Neural cell (in vitro differentiated cells): ENCODE data around the gene RPL27. TPM values are rescaled to one million over a fixed set of nuclear protein-coding genes. Genes with fewer than 3 reads are reported as not detected.

Source experiments
- H2AFZ ChIP-seq: fragments of 200-600, 300-800 bp; sonication (generic), shearing (Covaris generic); 2 replicates; pipeline ENCODE4 v1.6.0; 2014; ENCODE audit warnings: low read depth, mild to moderate bottlenecking, antibody characterized with exemption, low read length, moderate library complexity
- H3F3A ChIP-seq: fragments of 200-600 bp; shearing (Covaris generic); 2 replicates; pipeline ENCODE4 v1.6.1; 2016; ENCODE audit warnings: mild to moderate bottlenecking, moderate library complexity, mixed read lengths, antibody characterized with exemption, low read length; ENCODE audit not compliant: insufficient read depth, poor library complexity, severe bottlenecking
- H3K27ac ChIP-seq: fragments of 200-600, 300-800 bp; sonication (generic), shearing (Covaris generic); 2 replicates; pipeline ENCODE4 v1.5.1; 2014; ENCODE audit warnings: mild to moderate bottlenecking, low read length, moderate library complexity
- H3K27me3 ChIP-seq: fragments of 300-800, 200-600 bp; sonication (generic), shearing (Covaris generic); 2 replicates; pipeline ENCODE4 v1.6.0; 2014; ENCODE audit warnings: mild to moderate bottlenecking, low read depth, low read length, moderate library complexity; ENCODE audit not compliant: insufficient read depth
- H3K36me3 ChIP-seq: fragments of 300-800, 200-600 bp; sonication (generic), shearing (Covaris generic); 2 replicates; pipeline ENCODE4 v1.5.1; 2014; ENCODE audit warnings: mild to moderate bottlenecking, antibody characterized with exemption, low read length, moderate library complexity; ENCODE audit not compliant: insufficient read depth
- H3K4me2 ChIP-seq: fragments of 300-800, 200-600 bp; sonication (generic), shearing (Covaris generic); 2 replicates; pipeline ENCODE4 v1.6.0; 2014; ENCODE audit warnings: mild to moderate bottlenecking, low read length
- H3K4me3 ChIP-seq: fragments of 300-800, 200-600 bp; sonication (generic), shearing (Covaris generic); 2 replicates; pipeline ENCODE4 v1.5.1; 2014; ENCODE audit warnings: mild to moderate bottlenecking, low read length, moderate library complexity
- H3K79me2 ChIP-seq: fragments of 200-600 bp; shearing (Covaris generic); replicated peaks from 2 replicates; pipeline ENCODE4 v1.6.0; 2014; ENCODE audit warnings: mild to moderate bottlenecking, low read length, moderate library complexity; ENCODE audit not compliant: insufficient read depth
- H3K9ac ChIP-seq: fragments of 300-800, 200-600 bp; sonication (generic), shearing (Covaris generic); 2 replicates; pipeline ENCODE4 v1.6.1; 2016; ENCODE audit warnings: mild to moderate bottlenecking, low read length, mixed read lengths
- H3K9me2 ChIP-seq: fragments of 200-600 bp; shearing (Covaris generic); 2 replicates; pipeline ENCODE4 v1.6.1; 2016; ENCODE audit warnings: mild to moderate bottlenecking, low read length, mixed read lengths; ENCODE audit not compliant: insufficient read depth
- H3K9me3 ChIP-seq: fragments of 200-600, 300-800 bp; sonication (generic), shearing (Covaris generic); 2 replicates; pipeline ENCODE4 v1.6.1; 2016; ENCODE audit warnings: mild to moderate bottlenecking, mixed run types, low read length, moderate library complexity, mixed read lengths
- H4K20me1 ChIP-seq: fragments of 200-600 bp; shearing (Covaris generic); 2 replicates; pipeline ENCODE4 v1.6.1; 2016; ENCODE audit warnings: mild to moderate bottlenecking, mixed run types; ENCODE audit not compliant: insufficient read depth
- CTCF ChIP-seq: fragments of 450-650 bp; IDR thresholded peaks from 2 replicates; pipeline ENCODE4 v1.5.1; 2014; ENCODE audit warnings: antibody characterized with exemption, mild to moderate bottlenecking, moderate library complexity; ENCODE audit not compliant: poor library complexity, severe bottlenecking
- EP300 ChIP-seq: fragments of 450-650 bp; conservative IDR thresholded peaks from 2 replicates; pipeline ENCODE4 v1.6.1; 2014; ENCODE audit warnings: antibody characterized with exemption, mild to moderate bottlenecking, moderate library complexity; ENCODE audit not compliant: poor library complexity, severe bottlenecking
- EZH2 ChIP-seq: fragments of 200-600, 300-800 bp; shearing (Covaris generic), sonication (generic); IDR thresholded peaks from 2 replicates; pipeline ENCODE4 v1.6.1; 2014; ENCODE audit warnings: antibody characterized with exemption, low read length, borderline replicate concordance, mild to moderate bottlenecking; ENCODE audit not compliant: insufficient read depth, poor library complexity, severe bottlenecking
- MXI1 ChIP-seq: fragments of 450-650 bp; conservative IDR thresholded peaks from 2 replicates; pipeline ENCODE4 v1.6.1; 2014; ENCODE audit warnings: antibody characterized with exemption, mild to moderate bottlenecking; ENCODE audit not compliant: poor library complexity, severe bottlenecking
- POLR2AphosphoS5 ChIP-seq: IDR thresholded peaks from 2 replicates; pipeline ENCODE4 v1.6.1; 2012
- RAD21 ChIP-seq: fragments of 450-650 bp; conservative IDR thresholded peaks from 2 replicates; pipeline ENCODE4 v1.6.1; 2014; ENCODE audit warnings: antibody characterized with exemption, mild to moderate bottlenecking, moderate library complexity
- REST ChIP-seq: IDR thresholded peaks from 2 replicates; pipeline ENCODE4 v1.6.1; 2012; ENCODE audit warnings: borderline replicate concordance
- SMC3 ChIP-seq: fragments of 450-650 bp; conservative IDR thresholded peaks from 2 replicates; pipeline ENCODE4 v1.6.1; 2014; ENCODE audit warnings: antibody characterized with exemption, mild to moderate bottlenecking, moderate library complexity; ENCODE audit not compliant: poor library complexity
- TAF1 ChIP-seq: IDR thresholded peaks from 2 replicates; pipeline ENCODE4 v1.6.1; 2012; ENCODE audit warnings: low read depth
- polyA plus RNA-seq: library from polyadenylated mRNA; depleted of rRNA; stranded (reverse); fragments of >200 nt; gene quantifications from 2 replicates; pipeline ENCODE4 v1.2.3, GENCODE V29; 2014

Gene RPL27
- polyA plus RNA-seq, 1 donor from 2014 or later: 1,167 TPM

DNA sequence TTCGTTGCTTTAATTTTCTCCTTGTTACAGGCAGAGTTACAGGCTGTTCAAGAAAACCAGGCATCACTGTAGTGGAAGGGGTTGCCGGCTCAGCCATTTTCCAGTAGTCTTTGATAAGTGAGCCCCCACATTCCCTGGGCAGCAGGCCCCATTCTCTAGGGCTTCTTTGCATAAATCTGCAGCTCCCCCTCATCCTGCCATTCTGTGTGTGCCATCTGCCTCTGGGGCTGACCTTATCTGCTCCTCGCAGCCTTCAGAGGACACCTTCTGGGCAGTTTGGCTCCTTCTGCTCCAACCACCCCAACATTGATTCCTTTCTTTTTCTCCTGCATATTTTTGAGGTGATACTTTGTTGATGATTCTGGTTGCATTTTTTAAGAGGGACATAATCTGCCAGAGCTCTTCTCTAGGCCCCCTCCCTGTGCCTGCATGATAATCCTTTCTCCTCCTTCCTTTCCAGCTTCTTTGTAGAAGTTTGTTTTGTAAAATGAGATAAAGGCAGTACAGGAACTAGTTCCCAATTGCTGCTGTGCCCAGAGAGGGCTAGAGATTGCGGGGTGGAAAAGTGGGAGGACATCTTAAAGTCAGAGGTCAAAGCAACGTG lies 43.9 kb downstream of the RPL27 start:
- no peak overlapping the region for H3K9ac ChIP-seq
- H3K27ac ChIP-seq: peak overlapping the region; percentile 21
- H2AFZ ChIP-seq: peak overlapping the region; percentile 7
- H3K4me3 ChIP-seq: no peak overlapping the region
- no peaks in the 10 kb centered on the region for H3K79me2 ChIP-seq
- TF ChIP-seq EP300 (no peak), MXI1 (no peak), RAD21 (no peak), TAF1 (no peak), EZH2 (no peak), POLR2AphosphoS5 (no peak), REST (no peak), CTCF (no peak), SMC3 (no peak)
- H3K9me3 ChIP-seq: no peaks in the 10 kb centered on the region
- no peak overlapping the region for H3K4me2 ChIP-seq
- H3K36me3 ChIP-seq: no peaks in the 10 kb centered on the region
- H3K27me3 ChIP-seq: no peaks in the 10 kb centered on the region
- no peaks in the 10 kb centered on the region for H3F3A ChIP-seq
- H3K9me2 ChIP-seq: no peaks in the 10 kb centered on the region
- no peaks in the 10 kb centered on the region for H4K20me1 ChIP-seq

- no peaks in the 10 kb centered on the region for H3K9me3 ChIP-seq
- H3K36me3 ChIP-seq: no peaks in the 10 kb centered on the region
- H3K27me3 ChIP-seq: no peaks in the 10 kb centered on the region
- H3K4me3 ChIP-seq: no peak overlapping the region
- no peak overlapping the region for H3K27ac ChIP-seq
- H3F3A ChIP-seq: no peaks in the 10 kb centered on the region
- no peak overlapping the region for H3K9ac ChIP-seq
- no peaks in the 10 kb centered on the region for H4K20me1 ChIP-seq
- H2AFZ ChIP-seq: no peak overlapping the region
- TF ChIP-seq RAD21 (no peak), CTCF (no peak), SMC3 (no peak), POLR2AphosphoS5 (no peak), REST (no peak), EZH2 (no peak), EP300 (no peak), MXI1 (no peak), TAF1 (no peak)
- H3K79me2 ChIP-seq: no peaks in the 10 kb centered on the region
- no peak overlapping the region for H3K4me2 ChIP-seq
- no peaks in the 10 kb centered on the region for H3K9me2 ChIP-seq
Measured at GRCh38 chr17:43043307-43043706, 45.1 kb downstream of the RPL27 start.
